SU-DHL-6 (cell line): Measurements from ENCODE around the gene ABTB2.

Source experiments
- CTCF ChIP-seq: fragments of 200-600 bp; sonication (generic); IDR thresholded peaks from one replicate; pipeline ENCODE4 v1.5.1; 2017; ENCODE audit warnings: antibody characterized with exemption, mild to moderate bottlenecking, low read length, moderate library complexity; ENCODE audit not compliant: insufficient read depth, poor library complexity, severe bottlenecking
- EZH2phosphoT487 ChIP-seq: fragments of 200-600 bp; sonication (generic), shearing (Covaris generic); conservative IDR thresholded peaks from 2 replicates; pipeline ENCODE4 v1.6.1; 2018; ENCODE audit warnings: mild to moderate bottlenecking, antibody characterized with exemption, low read length, moderate library complexity, mixed read lengths

- TF ChIP-seq EZH2phosphoT487, result no peak
- no peak for TF ChIP-seq CTCF
Observed at GRCh38 chr11:34353881-34354280, 3.9 kb downstream of the ABTB2 start.
